T-helper 2 cell treated with Interferon-gamma antibody and Interleukin-4, amounts not matched to agents 5 μg/mL and 100 μg/mL, for 36 hours (primary cell): ENCODE results near the gene OR6C65.
"Not testable (repeated sequence)": the region's sequence is repeated elsewhere in the genome, so short reads cannot be mapped to it uniquely, and the experiment has no call there.

Experiments used
- DNase-seq: peaks from one replicate; pipeline ENCODE4 v3.0.0; 2021; ENCODE audit warnings: low spot score
- H3K27ac Mint-ChIP-seq: one replicate; pipeline ENCODE4 v1.8.0; 2021; ENCODE audit warnings: mild to moderate bottlenecking, mixed read lengths
- H3K27me3 Mint-ChIP-seq: one replicate; pipeline ENCODE4 v1.8.0; 2021; ENCODE audit warnings: low read depth, mixed read lengths
- H3K36me3 Mint-ChIP-seq: one replicate; pipeline ENCODE4 v1.8.0; 2021; ENCODE audit warnings: low read depth, mixed read lengths
- H3K4me1 Mint-ChIP-seq: one replicate; pipeline ENCODE4 v1.8.0; 2021; ENCODE audit warnings: low read depth, mixed read lengths
- H3K4me3 Mint-ChIP-seq: one replicate; pipeline ENCODE4 v1.8.0; 2022; ENCODE audit warnings: mild to moderate bottlenecking, moderate library complexity, mixed read lengths
- H3K9me3 Mint-ChIP-seq: one replicate; pipeline ENCODE4 v1.8.0; 2021; ENCODE audit warnings: mixed read lengths

Gene OR6C65

DNA sequence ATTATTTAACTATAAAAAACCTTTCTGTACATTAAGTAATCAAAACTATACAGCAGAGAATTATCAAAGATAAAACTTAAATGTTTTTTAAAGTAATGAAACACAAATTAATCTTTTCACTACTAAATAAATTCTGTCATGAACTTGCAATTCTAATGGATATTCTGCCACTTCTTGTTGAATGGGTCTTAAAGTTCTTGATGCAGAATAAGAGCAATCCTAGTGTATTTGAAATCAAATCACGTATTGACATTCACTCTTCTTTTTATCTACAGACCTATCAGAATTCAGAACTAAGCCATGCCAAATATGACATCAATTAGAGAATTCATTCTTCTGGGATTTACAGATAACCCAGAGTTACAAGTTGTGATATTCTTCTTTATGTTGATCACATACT, at the start of gene OR6C65:
TSS of gene OR6C65 (plus strand) at position 301 of the 400 bp plus-strand sequence. CDS start at position 301, 0 bp downstream.
- Mint-ChIP-seq H3K4me1 (no peaks in the 10 kb centered on the region), H3K36me3 (no peaks in the 10 kb centered on the region), H3K9me3 (no peaks in the 10 kb centered on the region), H3K27ac (no peak within 1 kb of the TSS), H3K27me3 (peaks cover 14% of the 10 kb centered on the region), H3K4me3 (no peak within 1 kb of the TSS)
- no peak for DNase-seq

DNA sequence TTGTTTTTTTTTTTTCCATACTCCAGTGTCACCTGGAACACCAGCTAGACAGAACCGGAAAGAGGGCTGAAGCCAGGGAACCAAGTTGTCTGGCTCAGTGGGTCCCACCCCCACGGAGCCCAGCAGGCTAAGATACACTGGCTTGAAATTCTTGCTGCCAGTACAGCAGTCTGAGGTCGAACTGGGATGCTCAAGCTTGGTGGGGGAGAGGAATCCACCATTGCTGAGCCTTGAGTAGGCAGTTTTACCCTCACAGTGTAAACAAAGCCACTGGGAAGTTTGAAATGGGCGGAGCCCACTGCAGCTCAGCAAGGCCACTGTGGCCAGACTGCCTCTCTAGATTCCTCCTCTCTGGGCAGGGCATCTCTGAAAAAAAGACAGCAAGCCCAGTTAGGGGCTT, 45.0 kb upstream of the OR6C65 start:
- H3K4me3 Mint-ChIP-seq, DNase-seq, H3K27ac Mint-ChIP-seq, H3K9me3 Mint-ChIP-seq, H3K27me3 Mint-ChIP-seq, H3K36me3 Mint-ChIP-seq, H3K4me1 Mint-ChIP-seq: not testable (repeated sequence)

DNA sequence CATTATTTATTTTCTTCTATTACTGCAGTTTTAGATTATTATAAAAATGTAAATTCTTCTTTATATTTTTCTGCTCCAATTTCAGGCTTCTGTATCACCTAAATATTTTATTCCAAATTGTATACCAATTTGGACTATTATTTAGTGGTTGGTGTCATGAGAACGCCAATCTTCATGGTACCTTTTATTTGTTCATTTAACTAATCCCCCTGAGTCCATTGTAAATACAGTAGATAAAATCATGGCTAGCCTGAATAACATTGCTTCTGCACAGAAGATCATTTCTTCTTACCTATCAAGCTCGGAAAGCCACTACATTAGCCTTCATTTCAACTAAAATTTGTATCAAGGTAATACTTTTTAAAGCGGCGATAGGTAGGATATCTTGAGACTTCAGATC, 37.7 kb upstream of the OR6C65 start, which contains the start of gene OR6C75:
TSS of gene OR6C75 (plus strand) at position 301 of the 400 bp plus-strand sequence. CDS start 2,136 bp downstream, outside the sequence.
- no peaks in the 10 kb centered on the region for H3K4me1 Mint-ChIP-seq
- H3K27ac Mint-ChIP-seq: no peak within 1 kb of the TSS
- H3K36me3 Mint-ChIP-seq: no peaks in the 10 kb centered on the region
- no peak for DNase-seq
- H3K27me3 Mint-ChIP-seq: no peaks in the 10 kb centered on the region
- no peaks in the 10 kb centered on the region for H3K9me3 Mint-ChIP-seq
- no peak within 1 kb of the TSS for H3K4me3 Mint-ChIP-seq

DNA sequence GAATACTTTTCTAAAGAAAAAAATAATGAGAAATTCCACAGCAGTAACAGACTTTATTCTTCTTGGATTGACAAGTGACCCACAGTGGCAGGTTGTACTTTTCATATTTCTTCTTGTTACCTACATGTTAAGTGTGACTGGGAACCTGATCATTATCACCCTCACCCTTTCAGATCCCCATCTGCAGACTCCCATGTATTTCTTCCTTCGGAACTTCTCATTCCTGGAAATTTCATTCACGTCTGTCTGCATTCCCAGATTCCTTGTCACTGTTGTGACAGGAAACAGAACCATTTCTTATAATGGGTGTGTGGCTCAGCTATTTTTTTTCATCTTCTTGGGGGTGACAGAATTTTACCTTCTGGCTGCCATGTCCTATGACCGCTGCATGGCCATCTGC, 35.2 kb upstream of the OR6C65 start:
- Mint-ChIP-seq H3K4me1 (no peaks in the 10 kb centered on the region), H3K9me3 (no peaks in the 10 kb centered on the region)

DNA sequence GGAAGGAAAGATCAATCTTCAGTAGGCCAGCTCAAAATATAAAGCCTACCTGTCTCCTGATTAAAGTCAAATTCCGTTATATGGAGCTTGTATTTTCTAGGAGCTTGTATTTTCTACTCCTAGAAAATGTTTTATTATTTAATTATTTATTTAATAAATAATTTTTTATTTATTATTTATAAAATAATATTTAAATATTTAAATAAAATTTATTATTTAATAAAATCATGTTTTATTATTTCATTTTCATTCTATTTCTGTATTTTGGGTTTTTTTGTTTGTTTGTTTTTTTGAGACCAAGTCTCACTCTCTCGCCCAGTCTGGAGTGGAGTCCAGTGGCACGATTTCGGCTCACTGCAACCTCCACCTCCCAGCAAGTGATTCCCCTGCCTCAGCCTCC, 27.8 kb upstream of the OR6C65 start:
- DNase-seq: no peak
- H3K9me3 Mint-ChIP-seq: no peaks in the 10 kb centered on the region
- H3K27ac Mint-ChIP-seq: no peak overlapping the region
- no peak overlapping the region for H3K4me3 Mint-ChIP-seq
- no peaks in the 10 kb centered on the region for H3K4me1 Mint-ChIP-seq
- H3K27me3 Mint-ChIP-seq: no peaks in the 10 kb centered on the region
- H3K36me3 Mint-ChIP-seq: no peaks in the 10 kb centered on the region

More for the DNA sequence above, 35.2 kb upstream of the OR6C65 start:
- H3K4me3 Mint-ChIP-seq: no peak overlapping the region
- DNase-seq: no peak
- H3K27ac Mint-ChIP-seq: no peak overlapping the region
- no peaks in the 10 kb centered on the region for H3K27me3 Mint-ChIP-seq
- H3K36me3 Mint-ChIP-seq: no peaks in the 10 kb centered on the region

DNA sequence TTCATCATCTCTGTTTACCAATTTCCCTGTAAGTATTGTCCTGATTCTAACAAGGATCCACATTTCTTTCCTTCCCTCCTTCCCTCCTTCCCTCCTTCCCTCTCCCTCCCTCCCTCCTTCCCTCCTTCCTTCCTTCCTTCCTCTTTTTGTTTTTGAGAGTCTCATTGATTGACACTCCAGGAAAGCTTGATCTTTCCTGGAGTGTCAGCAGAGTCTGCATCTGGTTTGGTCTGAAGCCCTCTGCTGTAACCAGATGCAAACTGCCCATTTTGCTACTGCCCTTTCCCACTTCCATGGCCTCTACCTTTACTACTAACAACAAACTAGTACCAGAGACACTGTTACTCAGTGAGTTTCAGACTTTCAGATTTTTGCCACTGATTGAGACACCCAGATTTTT, 14.4 kb upstream of the OR6C65 start:
- H3K9me3 Mint-ChIP-seq: no peaks in the 10 kb centered on the region
- DNase-seq: no peak
- H3K4me1 Mint-ChIP-seq: no peaks in the 10 kb centered on the region
- no peak overlapping the region for H3K4me3 Mint-ChIP-seq
- peaks cover 3% of the 10 kb centered on the region for H3K27me3 Mint-ChIP-seq
- H3K36me3 Mint-ChIP-seq: no peaks in the 10 kb centered on the region
- no peak overlapping the region for H3K27ac Mint-ChIP-seq

- H3K36me3 Mint-ChIP-seq: no peaks in the 10 kb centered on the region
- DNase-seq: no peak
- no peaks in the 10 kb centered on the region for H3K4me1 Mint-ChIP-seq
- no peaks in the 10 kb centered on the region for H3K27me3 Mint-ChIP-seq
- H3K27ac Mint-ChIP-seq: no peak overlapping the region
- no peaks in the 10 kb centered on the region for H3K9me3 Mint-ChIP-seq
- no peak overlapping the region for H3K4me3 Mint-ChIP-seq
Measured at GRCh38 chr12:55392032-55392795, 8.1 kb upstream of the OR6C65 start.

DNA sequence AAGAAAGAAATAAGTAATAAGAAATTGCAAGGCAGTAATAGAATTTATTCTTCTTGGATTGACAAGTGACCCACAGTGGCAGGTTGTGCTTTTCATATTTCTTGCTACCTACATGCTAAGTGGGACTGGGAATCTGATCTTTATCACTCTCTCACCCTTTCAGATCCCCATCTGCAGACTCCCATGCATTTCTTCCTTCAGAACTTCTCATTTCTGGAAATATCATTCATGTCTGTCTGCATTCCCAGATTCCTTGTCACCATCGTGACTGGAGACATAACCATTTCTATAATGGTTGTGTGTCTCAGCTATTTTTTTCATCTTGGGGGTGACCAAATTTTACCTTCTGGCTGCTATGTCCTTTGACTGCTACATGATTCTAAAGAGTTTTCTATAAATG, 4.0 kb upstream of the OR6C65 start:
- no peaks in the 10 kb centered on the region for H3K4me1 Mint-ChIP-seq
- no peaks in the 10 kb centered on the region for H3K36me3 Mint-ChIP-seq
- no peak overlapping the region for H3K27ac Mint-ChIP-seq
- peaks cover 5% of the 10 kb centered on the region for H3K27me3 Mint-ChIP-seq
- no peak overlapping the region for H3K4me3 Mint-ChIP-seq
- DNase-seq: no peak
- no peaks in the 10 kb centered on the region for H3K9me3 Mint-ChIP-seq

DNA sequence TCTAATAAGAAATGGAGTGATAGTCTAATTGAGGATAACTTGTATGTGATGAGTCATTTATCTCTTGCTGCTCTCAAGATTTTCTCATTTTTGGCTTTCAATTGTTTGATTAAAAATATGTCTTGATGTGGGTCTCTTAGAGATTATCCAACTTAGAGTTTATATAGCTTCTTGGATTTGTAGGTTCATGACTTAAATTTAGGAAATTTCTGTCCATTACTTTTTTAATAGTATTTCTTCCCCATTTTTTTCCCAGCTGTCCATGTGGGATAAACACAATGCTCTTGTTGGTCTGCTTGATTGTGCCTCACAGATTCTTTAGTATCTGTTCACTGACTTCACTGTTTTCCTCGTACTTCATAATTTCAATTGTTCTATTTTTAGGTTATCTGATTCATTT, 7.5 kb downstream of the OR6C65 start:
- no peak overlapping the region for H3K27ac Mint-ChIP-seq
- H3K27me3 Mint-ChIP-seq: peaks cover 6% of the 10 kb centered on the region
- H3K9me3 Mint-ChIP-seq: no peaks in the 10 kb centered on the region

DNA sequence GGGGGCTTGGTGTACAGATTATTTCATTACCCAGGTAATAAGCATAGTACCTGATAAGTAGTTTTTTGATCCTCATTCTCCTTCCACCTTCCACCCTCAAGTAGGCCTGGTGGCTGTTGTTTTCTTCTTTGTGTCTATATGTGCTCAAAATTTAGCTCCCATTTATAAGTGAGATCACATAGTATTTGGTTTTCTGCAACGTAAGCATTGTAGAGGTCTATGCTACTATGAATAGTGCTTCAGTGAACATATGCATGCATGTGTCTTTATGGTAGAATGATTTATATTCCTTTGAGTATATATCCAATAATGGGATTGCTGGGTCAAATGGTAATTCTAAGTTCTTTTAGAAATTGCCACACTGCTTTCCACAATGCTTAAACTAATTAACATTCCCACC, 8.8 kb downstream of the OR6C65 start:
- not testable (repeated sequence) for H3K27me3 Mint-ChIP-seq, DNase-seq, H3K36me3 Mint-ChIP-seq, H3K4me3 Mint-ChIP-seq, H3K27ac Mint-ChIP-seq, H3K4me1 Mint-ChIP-seq, H3K9me3 Mint-ChIP-seq

More for the DNA sequence above, 7.5 kb downstream of the OR6C65 start:
- DNase-seq: no peak
- Mint-ChIP-seq H3K4me3 (no peak overlapping the region), H3K4me1 (no peaks in the 10 kb centered on the region), H3K36me3 (no peaks in the 10 kb centered on the region)

- not testable (repeated sequence) for H3K27ac Mint-ChIP-seq, H3K36me3 Mint-ChIP-seq, H3K4me1 Mint-ChIP-seq, DNase-seq, H3K4me3 Mint-ChIP-seq, H3K9me3 Mint-ChIP-seq
- H3K27me3 Mint-ChIP-seq: peaks cover 24% of the 10 kb centered on the region
Measured at GRCh38 chr12:55412138-55412537, 11.8 kb downstream of the OR6C65 start.

DNA sequence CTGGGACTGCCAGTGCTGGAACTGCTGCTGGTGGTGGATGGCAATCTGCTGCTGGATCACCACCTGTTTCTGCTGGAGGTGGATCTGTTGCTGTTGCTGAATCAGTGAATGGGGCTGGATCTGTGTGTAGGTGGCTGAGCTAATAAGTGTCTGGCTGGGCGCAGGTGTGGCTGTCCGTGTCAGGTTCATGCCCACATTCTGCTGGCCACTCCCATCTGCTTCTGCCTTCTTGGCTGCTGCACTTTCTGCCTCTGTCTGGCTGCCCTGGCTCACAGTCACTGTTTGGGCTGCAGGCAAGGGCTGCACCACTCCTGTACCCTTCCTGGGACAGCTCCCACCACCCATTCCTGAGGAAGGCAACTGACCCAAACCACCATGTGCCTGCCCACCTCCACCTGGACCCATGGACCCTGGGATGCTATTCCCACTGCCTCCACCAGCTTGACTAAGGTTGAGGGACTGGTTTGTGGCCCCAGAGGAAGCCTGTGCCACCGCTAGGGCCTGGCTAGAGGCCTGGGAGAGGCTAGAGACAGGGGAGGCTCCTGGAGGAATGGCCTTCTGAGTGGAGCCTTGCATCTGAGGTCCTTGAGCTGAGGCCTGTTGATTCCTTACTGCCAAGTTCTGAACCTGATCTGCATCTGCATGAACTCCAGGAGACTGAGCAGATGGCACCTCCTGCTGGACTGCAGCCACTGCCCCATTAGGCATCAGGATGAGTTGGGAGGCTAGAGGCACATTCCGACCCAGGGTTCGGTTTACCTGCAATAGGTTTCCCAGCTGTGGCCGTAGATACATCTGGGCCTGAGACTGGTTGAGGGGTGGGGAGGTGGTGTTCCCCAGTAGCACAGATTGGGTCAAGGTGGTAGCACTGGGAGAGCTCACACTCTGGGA, 13.4 kb downstream of the OR6C65 start:
- H3K27ac Mint-ChIP-seq: not testable (repeated sequence)

GRCh38 chr12:55414396-55414823, 14.1 kb downstream of the OR6C65 start:
- not testable (repeated sequence) for DNase-seq, H3K36me3 Mint-ChIP-seq, H3K4me3 Mint-ChIP-seq, H3K9me3 Mint-ChIP-seq, H3K4me1 Mint-ChIP-seq, H3K27ac Mint-ChIP-seq
- peaks cover 34% of the 10 kb centered on the region for H3K27me3 Mint-ChIP-seq

More for the DNA sequence above, 13.4 kb downstream of the OR6C65 start:
- not testable (repeated sequence) for H3K4me3 Mint-ChIP-seq, H3K36me3 Mint-ChIP-seq, DNase-seq, H3K4me1 Mint-ChIP-seq, H3K9me3 Mint-ChIP-seq
- H3K27me3 Mint-ChIP-seq: peaks cover 33% of the 10 kb centered on the region

DNA sequence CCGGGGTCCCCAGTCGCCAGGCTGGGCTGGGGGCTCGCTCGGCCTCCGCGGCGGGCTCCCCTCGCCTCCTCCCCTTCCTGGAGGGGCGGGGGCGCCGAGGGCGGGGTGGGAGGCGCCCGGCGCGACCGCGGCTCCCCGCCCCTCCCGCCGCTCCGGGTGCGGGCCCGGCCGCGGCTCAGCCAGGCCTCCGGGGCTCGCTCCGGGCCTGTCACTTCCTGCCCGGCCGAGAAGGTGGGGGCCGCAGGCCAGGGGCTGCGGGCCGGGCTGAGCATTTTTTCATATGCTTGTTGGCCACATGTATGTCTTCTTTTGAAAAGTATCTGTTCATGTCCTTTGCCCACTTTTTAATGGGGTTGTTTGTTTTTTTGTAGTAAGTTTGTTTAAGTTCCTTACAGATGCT, 14.6 kb downstream of the OR6C65 start:
- DNase-seq, H3K4me3 Mint-ChIP-seq, H3K9me3 Mint-ChIP-seq, H3K27ac Mint-ChIP-seq, H3K4me1 Mint-ChIP-seq, H3K36me3 Mint-ChIP-seq: not testable (repeated sequence)
- peaks cover 34% of the 10 kb centered on the region for H3K27me3 Mint-ChIP-seq
